NB4 (cell line): ENCODE results near the gene HS3ST4.

ENCODE experiments used
- CTCF ChIP-seq: IDR thresholded peaks from one replicate; pipeline ENCODE4 v1.5.1; 2012; ENCODE audit warnings: low read depth, low read length
- MAX ChIP-seq: IDR thresholded peaks from 2 replicates; pipeline ENCODE4 v1.6.1; 2011; ENCODE audit warnings: low read depth, low read length

GRCh38 chr16:26158142-26158759, 466.5 kb downstream of the HS3ST4 start:
- no peak for TF ChIP-seq CTCF
- no peak for TF ChIP-seq MAX
